Retina (tissue), 1 donor: ENCODE data around the gene EMX1.

ENCODE experiments used
- DNase-seq: peaks from one replicate; pipeline ENCODE4 v3.0.0-alpha.2; 2016

EMX1 gene

GRCh38 chr2:72917138-72917876, at the start of gene EMX1:
TSS of gene EMX1 (plus strand) at chr2:72917519. CDS start at chr2:72917853, 334 bp downstream.
- peak; percentile 70 for DNase-seq

- DNase-seq: no peak
These were observed 46.3 kb upstream of the EMX1 start for GRCh38 chr2:72871060-72871459.

GRCh38 chr2:72871880-72872279, 45.4 kb upstream of the EMX1 start:
- no peak for DNase-seq

GRCh38 chr2:72883356-72883962, 33.9 kb upstream of the EMX1 start:
- no peak for DNase-seq

- DNase-seq: no peak
These were observed 30.8 kb upstream of the EMX1 start for GRCh38 chr2:72886505-72887031.

GRCh38 chr2:72887032-72887739, 30.1 kb upstream of the EMX1 start, which contains the start of gene SPR:
TSS of gene SPR (plus strand) at chr2:72887408. CDS start at chr2:72887433, 25 bp downstream.
- peak; percentile 89 for DNase-seq

- DNase-seq: peak; percentile 92
These were observed 29.4 kb upstream of the EMX1 start for GRCh38 chr2:72887740-72888437.

- DNase-seq: no peak
These were observed 28.7 kb upstream of the EMX1 start for GRCh38 chr2:72888438-72889202.

- no peak for DNase-seq
These were observed 27.3 kb upstream of the EMX1 start for GRCh38 chr2:72889991-72890390.

GRCh38 chr2:72891091-72891818, 26.1 kb upstream of the EMX1 start:
- no peak for DNase-seq

- peak; percentile 59 for DNase-seq
These were observed 24.7 kb upstream of the EMX1 start for GRCh38 chr2:72892506-72893173.

- DNase-seq: peak; percentile 80
These were observed 23.6 kb upstream of the EMX1 start for GRCh38 chr2:72893594-72894319.

GRCh38 chr2:72894514-72894913, 22.8 kb upstream of the EMX1 start:
- no peak for DNase-seq

- DNase-seq: no peak
These were observed 22.2 kb upstream of the EMX1 start for GRCh38 chr2:72895154-72895553.

- peak; percentile 65 for DNase-seq
These were observed 21.5 kb upstream of the EMX1 start for GRCh38 chr2:72895759-72896281.

- no peak for DNase-seq
These were observed 20.9 kb upstream of the EMX1 start for GRCh38 chr2:72896446-72896845.

- DNase-seq: no peak
These were observed 19.3 kb upstream of the EMX1 start for GRCh38 chr2:72897785-72898584.

- DNase-seq: no peak
These were observed 18.8 kb upstream of the EMX1 start for GRCh38 chr2:72898585-72898906.

- DNase-seq: no peak
These were observed 17.0 kb upstream of the EMX1 start for GRCh38 chr2:72900191-72900825.
